GM08714 (cell line): ENCODE measurements around the gene GRIN3A.
"Not testable (repeated sequence)": the region's sequence is repeated elsewhere in the genome, so short reads cannot be mapped to it uniquely, and the experiment has no call there.

Experiments
- H3K4me3 ChIP-seq: fragments of 200-500 bp; sonication (Bioruptor generic); 2 replicates; pipeline ENCODE4 v1.5.1; 2014; ENCODE audit warnings: mild to moderate bottlenecking, low read length, inconsistent platforms
- ZNF274 ChIP-seq: IDR thresholded peaks from 2 replicates; pipeline ENCODE4 v1.6.1; 2012; ENCODE audit warnings: mild to moderate bottlenecking, low read depth, low read length

The GRIN3A gene

DNA sequence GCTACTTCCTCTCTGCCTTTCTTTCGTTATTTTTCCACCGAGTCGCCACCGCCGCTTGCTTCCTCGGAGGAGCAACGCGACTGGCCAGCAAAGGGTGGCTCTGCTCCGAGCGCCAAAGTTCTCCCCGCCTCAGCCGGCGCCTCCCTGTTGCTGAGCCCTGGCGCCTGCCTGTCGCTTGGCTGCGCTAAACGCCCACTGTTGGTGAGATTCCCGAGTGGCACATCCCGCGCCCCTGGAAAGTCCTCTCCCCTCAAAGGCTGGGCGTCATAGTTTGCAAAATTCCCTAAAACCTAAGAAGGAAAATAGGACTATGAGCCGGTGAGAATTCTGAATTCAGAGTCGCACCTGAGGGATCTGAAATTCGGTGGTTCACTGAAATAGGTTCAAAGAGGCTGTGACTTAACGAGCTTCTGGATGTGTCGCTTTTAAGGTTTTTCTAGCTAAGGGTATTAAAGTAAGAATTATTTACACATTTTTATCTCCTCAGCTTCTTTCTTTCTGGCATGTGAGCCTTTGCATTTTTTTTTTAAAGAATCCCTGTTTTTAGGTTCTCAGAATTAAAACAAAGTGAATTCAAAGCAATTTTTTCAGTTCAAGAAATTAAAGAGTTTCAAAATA lies at the start of gene GRIN3A:
GRIN3A (minus strand) TSS at position 82 of the 618 bp plus-strand sequence. CDS start 668 bp downstream, outside the sequence.
- no peak for TF ChIP-seq ZNF274
- no peak within 1 kb of the TSS for H3K4me3 ChIP-seq

DNA sequence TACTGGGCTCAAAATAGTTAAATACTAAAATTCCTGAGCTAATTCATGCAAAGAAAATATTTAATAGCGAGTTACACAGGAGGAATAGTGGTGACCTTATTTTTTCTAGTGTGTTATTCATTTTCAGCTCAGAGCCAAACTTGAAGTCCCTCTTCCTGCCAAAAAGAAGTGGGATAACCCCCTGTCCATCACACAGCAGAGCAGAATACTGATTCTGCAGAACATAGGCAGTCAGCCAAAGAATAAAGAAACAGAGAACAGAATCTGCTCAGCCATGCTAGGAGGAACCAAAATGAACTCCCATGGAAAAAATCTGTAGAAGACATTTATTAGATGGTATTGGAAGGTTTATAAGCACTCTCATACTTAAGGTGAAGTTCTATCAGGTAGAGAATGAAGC lies 49.4 kb upstream of the GRIN3A start:
- TF ChIP-seq ZNF274, result no peak
- H3K4me3 ChIP-seq, result no peak overlapping the region

GRCh38 chr9:101778332-101778731 lies 39.9 kb upstream of the GRIN3A start:
- no peak overlapping the region for H3K4me3 ChIP-seq
- no peak for TF ChIP-seq ZNF274

- no peak overlapping the region for H3K4me3 ChIP-seq
- no peak for TF ChIP-seq ZNF274
Observed at GRCh38 chr9:101764472-101764871, 26.0 kb upstream of the GRIN3A start.

GRCh38 chr9:101758304-101758930 lies 20.0 kb upstream of the GRIN3A start:
- no peak for TF ChIP-seq ZNF274
- no peak overlapping the region for H3K4me3 ChIP-seq

GRCh38 chr9:101753716-101754115 lies 15.3 kb upstream of the GRIN3A start:
- no peak overlapping the region for H3K4me3 ChIP-seq
- no peak for TF ChIP-seq ZNF274

DNA sequence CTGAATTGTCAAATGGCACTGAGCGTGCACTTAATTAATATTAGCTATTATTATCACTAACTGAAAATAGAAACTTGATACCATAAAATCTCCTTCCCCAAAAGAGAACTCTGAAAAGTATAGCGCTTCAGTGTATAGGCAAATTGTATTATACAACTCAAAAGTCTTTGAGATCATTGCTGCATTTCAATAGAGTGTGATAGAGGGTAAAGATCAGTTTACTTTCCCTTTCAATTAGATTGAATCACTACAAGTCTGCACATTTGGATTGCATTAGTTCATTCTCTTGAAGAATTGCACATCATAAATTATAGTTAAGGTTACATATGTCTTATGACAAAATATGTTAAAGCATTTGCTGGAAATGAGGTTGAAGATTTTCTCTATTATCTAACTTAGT lies 13.4 kb upstream of the GRIN3A start:
- no peak for TF ChIP-seq ZNF274

GRCh38 chr9:101739311-101739710 lies 864 bp upstream of the GRIN3A start:
- no peak overlapping the region for H3K4me3 ChIP-seq
- no peak for TF ChIP-seq ZNF274

More for the DNA sequence above, 13.4 kb upstream of the GRIN3A start:
- no peak overlapping the region for H3K4me3 ChIP-seq

GRCh38 chr9:101737705-101738565 lies 512 bp downstream of the GRIN3A start:
- no peak for TF ChIP-seq ZNF274

GRCh38 chr9:101737165-101737704 lies 1.2 kb downstream of the GRIN3A start:
- no peak for TF ChIP-seq ZNF274
- H3K4me3 ChIP-seq, result no peak overlapping the region

More at GRCh38 chr9:101737705-101738565, 512 bp downstream of the GRIN3A start:
- no peak overlapping the region for H3K4me3 ChIP-seq

DNA sequence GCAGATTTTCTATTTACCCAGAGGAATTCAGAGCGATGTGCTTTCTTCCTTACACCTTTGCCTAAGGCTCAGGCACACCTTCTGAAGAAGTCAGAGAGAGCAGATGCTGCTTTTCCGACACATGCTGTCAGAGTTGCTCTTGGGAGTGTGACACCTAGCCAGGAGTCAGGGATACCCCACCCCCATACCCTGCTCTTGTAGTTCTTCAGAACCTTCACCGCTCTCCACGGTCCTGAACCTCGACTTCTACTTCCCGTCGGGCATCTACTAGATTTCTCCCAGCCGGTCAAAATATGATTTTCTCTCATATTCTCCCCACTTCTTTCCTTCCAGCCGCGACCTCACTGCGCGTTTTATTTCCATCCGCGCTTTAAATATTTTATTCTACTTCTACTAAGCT lies 1.7 kb downstream of the GRIN3A start:
- no peak for TF ChIP-seq ZNF274
- H3K4me3 ChIP-seq, result no peak overlapping the region

DNA sequence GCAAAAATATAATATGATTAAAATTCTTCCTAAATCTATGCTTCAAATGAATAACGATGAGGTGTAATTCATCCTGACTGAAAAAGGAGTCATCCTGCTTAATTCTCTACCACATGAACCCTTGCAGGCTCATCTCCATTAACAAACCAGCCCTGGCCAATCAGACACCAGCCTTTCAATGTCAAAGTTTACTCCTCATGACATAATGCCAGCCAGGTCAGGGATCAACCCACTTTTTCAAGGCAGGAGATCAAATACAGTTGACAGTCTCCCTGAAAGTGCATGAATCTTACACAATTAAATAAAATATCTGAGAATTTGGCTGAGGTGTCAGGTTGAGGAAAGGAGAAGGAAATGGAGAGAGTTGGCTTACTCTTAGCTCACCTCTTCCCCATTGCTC lies 7.0 kb downstream of the GRIN3A start:
- no peak for TF ChIP-seq ZNF274

DNA sequence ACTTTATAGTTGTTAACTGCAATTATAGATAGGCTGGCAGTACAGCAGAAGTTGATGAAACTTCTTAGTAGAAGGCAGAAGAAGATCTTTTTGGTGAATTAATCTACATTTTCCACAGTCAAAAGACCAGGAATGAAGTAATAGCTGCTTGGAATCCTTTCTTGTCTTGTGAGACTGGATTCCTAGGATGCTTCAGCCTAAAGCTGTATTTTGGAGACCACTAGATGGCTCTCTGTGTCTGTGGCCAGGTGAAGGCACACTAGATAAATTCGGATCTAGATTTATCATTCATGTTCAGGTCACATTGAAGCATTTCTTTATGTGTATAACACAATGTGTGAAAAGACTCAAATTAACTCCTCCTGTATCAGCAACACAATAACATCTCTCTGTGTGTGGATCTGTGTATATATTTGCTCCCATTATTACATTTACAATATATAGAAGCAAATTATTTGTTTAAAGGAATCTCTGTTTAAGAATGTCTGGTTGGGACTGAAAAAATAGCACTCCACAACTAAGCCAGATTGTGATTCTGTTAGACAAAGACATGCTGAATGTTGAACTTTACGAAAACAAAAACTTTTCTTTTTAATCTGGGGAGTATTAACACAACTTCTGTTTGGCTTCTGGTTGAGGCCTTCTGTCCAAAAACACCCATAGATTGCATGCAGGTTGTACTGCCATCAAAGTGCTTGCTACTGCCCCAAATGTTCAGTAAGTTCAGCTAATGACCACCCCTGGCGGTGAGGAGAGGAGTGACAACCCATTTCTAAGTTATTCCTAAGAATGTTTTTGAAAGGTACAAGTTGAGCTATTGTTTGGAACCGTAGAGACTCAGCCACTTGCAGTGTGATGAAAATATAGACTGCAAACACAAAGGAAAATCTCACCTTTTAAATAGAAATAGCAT lies 10.6 kb downstream of the GRIN3A start:
- no peak overlapping the region for H3K4me3 ChIP-seq
- TF ChIP-seq ZNF274, result no peak

More for the DNA sequence above, 7.0 kb downstream of the GRIN3A start:
- no peak overlapping the region for H3K4me3 ChIP-seq

- not testable (repeated sequence) for H3K4me3 ChIP-seq
Observed at GRCh38 chr9:101724271-101724670, 14.2 kb downstream of the GRIN3A start.
